H9 (cell line): ENCODE results near the gene FCER1G. TPM values are rescaled to one million over a fixed set of nuclear protein-coding genes. Genes with fewer than 3 reads are reported as not detected.

Source experiments
- DNase-seq: peaks from one replicate; pipeline ENCODE4 v3.0.0-alpha.2; 2017
- H2AFZ ChIP-seq: one replicate; pipeline ENCODE4 v1.6.1; 2013; ENCODE audit warnings: mild to moderate bottlenecking, low read length, control low read depth, moderate library complexity
- H2AK5ac ChIP-seq: 2 replicates; pipeline ENCODE4 v1.6.1; 2013; ENCODE audit warnings: low read length, control low read depth, mixed read lengths; ENCODE audit not compliant: insufficient read length
- H2BK120ac ChIP-seq: one replicate; pipeline ENCODE4 v1.6.1; 2013; ENCODE audit warnings: low read depth, mild to moderate bottlenecking, low read length, control low read depth, inconsistent platforms; ENCODE audit not compliant: poor library complexity, severe bottlenecking
- H2BK12ac ChIP-seq: 2 replicates; pipeline ENCODE4 v1.6.1; 2013; ENCODE audit warnings: low read length, control low read depth, mixed read lengths, low read depth; ENCODE audit not compliant: insufficient read length
- H2BK15ac ChIP-seq: 2 replicates; pipeline ENCODE4 v1.6.1; 2013; ENCODE audit warnings: low read depth, low read length, control low read depth
- H2BK20ac ChIP-seq: one replicate; pipeline ENCODE4 v1.6.1; 2013; ENCODE audit warnings: low read depth, mild to moderate bottlenecking, low read length, control low read depth, inconsistent platforms; ENCODE audit not compliant: poor library complexity, severe bottlenecking
- H2BK5ac ChIP-seq: 2 replicates; pipeline ENCODE4 v1.6.1; 2013; ENCODE audit warnings: low read length, control low read depth, mixed read lengths; ENCODE audit not compliant: insufficient read length
- H3K14ac ChIP-seq: 2 replicates; pipeline ENCODE4 v1.6.1; 2013; ENCODE audit warnings: low read length, control low read depth; ENCODE audit not compliant: insufficient read depth
- H3K18ac ChIP-seq: 2 replicates; pipeline ENCODE4 v1.6.1; 2013; ENCODE audit warnings: low read depth, mild to moderate bottlenecking, mixed read lengths, low read length, control low read depth; ENCODE audit not compliant: insufficient read length
- H3K23ac ChIP-seq: 2 replicates; pipeline ENCODE4 v1.6.1; 2013; ENCODE audit warnings: low read length, control low read depth, mixed read lengths, low read depth; ENCODE audit not compliant: insufficient read length
- H3K23me2 ChIP-seq: 2 replicates; pipeline ENCODE4 v1.6.1; 2013; ENCODE audit warnings: low read depth, mild to moderate bottlenecking, mixed read lengths, low read length, control low read depth; ENCODE audit not compliant: insufficient read length, poor library complexity, severe bottlenecking
- H3K27ac ChIP-seq: 2 replicates; pipeline ENCODE4 v1.5.1; 2013; ENCODE audit warnings: low read length, control low read depth, mixed read lengths, low read depth; ENCODE audit not compliant: insufficient read length
- H3K27me3 ChIP-seq: 2 replicates; pipeline ENCODE4 v1.6.1; 2013; ENCODE audit warnings: low read length, control low read depth, inconsistent platforms; ENCODE audit not compliant: insufficient read depth
- H3K4ac ChIP-seq: 2 replicates; pipeline ENCODE4 v1.6.1; 2013; ENCODE audit warnings: low read depth, mild to moderate bottlenecking, control low read depth, inconsistent platforms, low read length, moderate library complexity
- H3K4me1 ChIP-seq: 2 replicates; pipeline ENCODE4 v1.6.1; 2013; ENCODE audit warnings: low read length, control low read depth, inconsistent platforms; ENCODE audit not compliant: insufficient read depth
- H3K4me2 ChIP-seq: 2 replicates; pipeline ENCODE4 v1.6.1; 2013; ENCODE audit warnings: low read length, control low read depth, mixed read lengths; ENCODE audit not compliant: insufficient read length, insufficient read depth
- H3K56ac ChIP-seq: 2 replicates; pipeline ENCODE4 v1.6.1; 2013; ENCODE audit warnings: low read depth, mild to moderate bottlenecking, mixed read lengths, low read length, control low read depth; ENCODE audit not compliant: insufficient read length
- H3K79me1 ChIP-seq: 2 replicates; pipeline ENCODE4 v1.6.1; 2013; ENCODE audit warnings: low read depth, mild to moderate bottlenecking, moderate library complexity, low read length, control low read depth, inconsistent platforms; ENCODE audit not compliant: insufficient read depth, poor library complexity, severe bottlenecking
- H3K79me2 ChIP-seq: 2 replicates; pipeline ENCODE4 v1.6.1; 2013; ENCODE audit warnings: low read length, control low read depth, inconsistent platforms; ENCODE audit not compliant: insufficient read depth
- H3K9ac ChIP-seq: 2 replicates; pipeline ENCODE4 v1.6.1; 2013; ENCODE audit warnings: low read length, control low read depth, mixed read lengths; ENCODE audit not compliant: insufficient read length; ENCODE audit errors: extremely low read depth
- H3K9me3 ChIP-seq: one replicate; pipeline ENCODE4 v1.6.1; 2013; ENCODE audit warnings: low read depth, low read length, inconsistent platforms; ENCODE audit not compliant: control insufficient read depth
- H3T11ph ChIP-seq: one replicate; pipeline ENCODE4 v1.6.1; 2013; ENCODE audit warnings: mild to moderate bottlenecking, low read length, control low read depth, inconsistent platforms
- H4K20me1 ChIP-seq: one replicate; pipeline ENCODE4 v1.6.1; 2013; ENCODE audit not compliant: control insufficient read depth, insufficient read length, insufficient read depth
- H4K5ac ChIP-seq: 2 replicates; pipeline ENCODE4 v1.6.1; 2013; ENCODE audit warnings: low read depth, mild to moderate bottlenecking, mixed read lengths, low read length, control low read depth; ENCODE audit not compliant: insufficient read length
- H4K8ac ChIP-seq: replicated peaks from 2 replicates; pipeline ENCODE4 v1.6.1; 2013; ENCODE audit warnings: low read length, control low read depth, mixed read lengths, low read depth; ENCODE audit not compliant: insufficient read length
- H4K91ac ChIP-seq: 2 replicates; pipeline ENCODE4 v1.6.1; 2013; ENCODE audit warnings: low read depth, mild to moderate bottlenecking, moderate library complexity, mixed read lengths, low read length, control low read depth; ENCODE audit not compliant: insufficient read length
- H3K27ac Mint-ChIP-seq, 3 experiments: 2 replicates in 2 of 3; 3 replicates in 1 of 3; pipeline ENCODE4 v1.8.0; 2020 to 2021; ENCODE audit warnings: mixed read lengths in 3 of 3, mild to moderate bottlenecking in 1 of 3, moderate library complexity in 1 of 3
- H3K27me3 Mint-ChIP-seq: 2 replicates; pipeline ENCODE4 v1.8.0; 2021; ENCODE audit warnings: low read depth, mild to moderate bottlenecking, moderate library complexity, mixed read lengths
- H3K36me3 Mint-ChIP-seq, 3 experiments: 2 replicates in 2 of 3; 3 replicates in 1 of 3; pipeline ENCODE4 v1.8.0; 2020 to 2021; ENCODE audit warnings: low read depth in 3 of 3, mixed read lengths in 3 of 3; ENCODE audit not compliant: insufficient read depth in 1 of 3
- H3K4me1 Mint-ChIP-seq, 2 experiments: 2 replicates each; pipeline ENCODE4 v1.8.0; 2020; ENCODE audit warnings: mixed read lengths in 2 of 2
- H3K4me3 Mint-ChIP-seq, 2 experiments: 2 replicates in 1 of 2; 3 replicates in 1 of 2; pipeline ENCODE4 v1.8.0; 2020 to 2021; ENCODE audit warnings: mild to moderate bottlenecking in 2 of 2, mixed read lengths in 2 of 2, moderate library complexity in 1 of 2
- H3K9me3 Mint-ChIP-seq, 2 experiments: 2 replicates in 1 of 2; 3 replicates in 1 of 2; pipeline ENCODE4 v1.8.0; 2020; ENCODE audit warnings: mild to moderate bottlenecking in 2 of 2, mixed read lengths in 2 of 2, moderate library complexity in 1 of 2
- WGBS: extraction: QIAGEN DNeasy Blood & Tissue Kit; methylation state at CpG from one replicate; pipeline ENCODE4 v1.1.7; 2013; ENCODE audit warnings: missing lambda C conversion rate, low lambda C conversion rate, mixed read lengths; ENCODE audit not compliant: insufficient read length; ENCODE audit errors: extremely low coverage; 5-methylcytosine and 5-hydroxymethylcytosine counted together
- total RNA-seq: library from RNA; stranded (reverse); gene quantifications from 2 replicates; pipeline ENCODE4 v1.2.1, GENCODE V29; 2021
- TF ChIP-seq, protein P1 (sequence below): fragments of 200-600 bp; sonication (generic); conservative IDR thresholded peaks from 3 replicates; pipeline ENCODE4 v1.8.0; 2021; ENCODE audit warnings: antibody characterized with exemption, mild to moderate bottlenecking

The FCER1G gene
- total RNA-seq, 1 experiment from 2014 or later = 0.90 TPM

DNA sequence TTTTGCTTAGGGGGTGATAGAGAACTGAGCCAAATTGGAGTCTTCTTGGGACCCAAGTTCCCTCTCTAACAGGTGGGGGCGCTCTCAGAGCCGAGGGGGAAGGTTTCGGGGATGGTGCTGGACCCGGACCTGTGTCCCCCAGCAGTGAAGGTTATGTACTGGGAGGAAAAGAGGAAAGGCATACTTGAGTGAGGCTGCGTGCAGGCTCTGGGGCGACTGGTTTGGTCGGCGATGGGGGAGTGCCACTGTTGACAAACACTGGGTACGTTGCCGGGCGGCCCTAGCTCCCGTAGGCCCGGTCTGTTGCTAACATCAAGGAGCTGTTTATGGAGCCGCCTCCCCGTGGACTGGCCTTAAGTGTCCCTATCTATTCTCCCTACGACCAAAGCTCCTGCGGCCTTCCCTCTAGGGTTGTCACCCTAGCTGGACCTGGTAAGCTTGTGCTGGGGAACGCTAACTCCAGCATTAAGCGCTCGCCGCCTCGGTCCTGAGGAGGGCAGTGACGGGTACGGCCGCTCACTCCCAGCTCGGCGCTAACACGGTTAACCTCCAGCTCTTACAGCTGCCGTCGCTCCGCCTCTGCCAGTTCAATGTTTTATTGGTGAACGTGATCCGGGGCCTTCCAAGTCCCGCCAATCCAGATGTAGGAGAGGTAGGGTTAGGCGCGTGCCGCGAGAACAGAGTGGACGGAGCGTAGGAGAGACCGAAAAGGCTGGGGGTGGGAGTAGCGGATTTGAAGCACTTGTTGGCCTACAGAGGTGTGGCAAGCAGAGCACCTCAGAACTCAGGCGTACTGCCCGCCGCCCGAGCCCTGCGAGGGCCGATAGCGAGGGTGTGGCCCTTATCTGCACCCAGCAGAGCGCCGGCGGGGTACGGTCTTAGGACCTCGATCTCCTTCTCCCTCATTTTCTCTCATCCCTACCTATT, 49.1 kb upstream of the FCER1G start, which contains the start of gene PPOX:
TSS of gene PPOX (plus strand) at position 685 of the 927 bp plus-strand sequence. CDS start 422 bp downstream, outside the sequence.
- Mint-ChIP-seq H3K4me1 (peaks cover 17 to 22% of the 10 kb centered on the region in 2 experiments), H3K27me3 (no peaks in the 10 kb centered on the region; the same call in 1 of the 2 replicates), H3K4me3 (peak within 1 kb of the TSS; percentile 90), H3K36me3 (peaks cover 24 to 62% (median 54%) of the 10 kb centered on the region in 3 experiments), H3K27ac (peak within 1 kb of the TSS; percentile 79 to 98 (median 97)), H3K9me3 (no peaks in the 10 kb centered on the region)
- H2BK5ac ChIP-seq = no peak within 1 kb of the TSS
- H4K8ac ChIP-seq = no peak within 1 kb of the TSS
- H3K4ac ChIP-seq = no peak within 1 kb of the TSS
- H2BK12ac ChIP-seq = no peak within 1 kb of the TSS
- H3K27me3 ChIP-seq = no peaks in the 10 kb centered on the region
- H3K4me1 ChIP-seq = no peaks in the 10 kb centered on the region
- WGBS = no CpG with 5 or more reads among the region's 54 CpGs
- H4K91ac ChIP-seq = no peak within 1 kb of the TSS
- peak; percentile 99 for DNase-seq
- no peak within 1 kb of the TSS for H2BK15ac ChIP-seq
- H3K14ac ChIP-seq = peak within 1 kb of the TSS; percentile 32; the same call in 1 of the 2 replicates
- no peak within 1 kb of the TSS for H4K5ac ChIP-seq
- no peaks in the 10 kb centered on the region for H4K20me1 ChIP-seq
- no peak within 1 kb of the TSS for H2AFZ ChIP-seq
- H2AK5ac ChIP-seq = no peak within 1 kb of the TSS
- peak within 1 kb of the TSS; percentile 64 for H3K9ac ChIP-seq
- H3K4me2 ChIP-seq = peak within 1 kb of the TSS; percentile 70
- no peak within 1 kb of the TSS for H2BK120ac ChIP-seq
- H3K18ac ChIP-seq = peak within 1 kb of the TSS; percentile 84
- H3K79me1 ChIP-seq = no peaks in the 10 kb centered on the region
- no peaks in the 10 kb centered on the region for H3K9me3 ChIP-seq
- no peak within 1 kb of the TSS for H3T11ph ChIP-seq
- H2BK20ac ChIP-seq = no peak within 1 kb of the TSS
- H3K56ac ChIP-seq = no peak within 1 kb of the TSS
- H3K27ac ChIP-seq = no peak within 1 kb of the TSS
- no peak within 1 kb of the TSS for H3K23ac ChIP-seq
- TF ChIP-seq, protein P1, sequence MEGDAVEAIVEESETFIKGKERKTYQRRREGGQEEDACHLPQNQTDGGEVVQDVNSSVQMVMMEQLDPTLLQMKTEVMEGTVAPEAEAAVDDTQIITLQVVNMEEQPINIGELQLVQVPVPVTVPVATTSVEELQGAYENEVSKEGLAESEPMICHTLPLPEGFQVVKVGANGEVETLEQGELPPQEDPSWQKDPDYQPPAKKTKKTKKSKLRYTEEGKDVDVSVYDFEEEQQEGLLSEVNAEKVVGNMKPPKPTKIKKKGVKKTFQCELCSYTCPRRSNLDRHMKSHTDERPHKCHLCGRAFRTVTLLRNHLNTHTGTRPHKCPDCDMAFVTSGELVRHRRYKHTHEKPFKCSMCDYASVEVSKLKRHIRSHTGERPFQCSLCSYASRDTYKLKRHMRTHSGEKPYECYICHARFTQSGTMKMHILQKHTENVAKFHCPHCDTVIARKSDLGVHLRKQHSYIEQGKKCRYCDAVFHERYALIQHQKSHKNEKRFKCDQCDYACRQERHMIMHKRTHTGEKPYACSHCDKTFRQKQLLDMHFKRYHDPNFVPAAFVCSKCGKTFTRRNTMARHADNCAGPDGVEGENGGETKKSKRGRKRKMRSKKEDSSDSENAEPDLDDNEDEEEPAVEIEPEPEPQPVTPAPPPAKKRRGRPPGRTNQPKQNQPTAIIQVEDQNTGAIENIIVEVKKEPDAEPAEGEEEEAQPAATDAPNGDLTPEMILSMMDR = peak; percentile 60
- H3K79me2 ChIP-seq = no peaks in the 10 kb centered on the region
- peaks cover 11% of the 10 kb centered on the region for H3K23me2 ChIP-seq
